Occipital lobe (tissue), 2 donors: ENCODE data around the gene THBS2. TPM values are rescaled to one million over a fixed set of nuclear protein-coding genes. Genes with fewer than 3 reads are reported as not detected.

Experiments used
- DNase-seq: peaks from one replicate; lab custom pipeline; 2025; lab: John Stamatoyannopoulos, UW
- total RNA-seq: library from RNA; depleted of rRNA; stranded (reverse); fragments of >200 nt; gene quantifications from one replicate; pipeline ENCODE4 v1.2.3, GENCODE V29; 2014

The THBS2 gene
- total RNA-seq, 1 donor from 2014 or later: 15.8 TPM

DNA sequence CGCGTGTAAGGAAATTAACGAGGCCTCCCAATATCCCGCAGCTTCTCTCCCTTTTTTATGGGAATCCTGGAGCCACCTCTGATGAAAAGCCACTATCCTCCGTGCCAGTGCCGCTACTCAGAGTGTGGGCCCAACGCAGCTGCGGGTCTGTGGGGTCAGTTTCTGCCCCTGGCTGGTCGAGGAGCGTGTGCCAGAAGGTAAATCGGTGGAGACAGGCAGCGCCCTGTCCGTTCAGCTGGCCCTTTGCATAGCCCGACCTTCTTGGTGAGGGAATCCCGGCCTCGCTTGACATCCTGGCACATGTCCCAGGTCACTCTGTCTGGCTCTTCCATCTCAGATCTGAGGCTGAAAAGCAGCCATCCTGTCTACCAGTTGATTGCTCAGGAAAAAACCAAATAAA is 4.6 kb downstream of the THBS2 start:
- no peak for DNase-seq

DNA sequence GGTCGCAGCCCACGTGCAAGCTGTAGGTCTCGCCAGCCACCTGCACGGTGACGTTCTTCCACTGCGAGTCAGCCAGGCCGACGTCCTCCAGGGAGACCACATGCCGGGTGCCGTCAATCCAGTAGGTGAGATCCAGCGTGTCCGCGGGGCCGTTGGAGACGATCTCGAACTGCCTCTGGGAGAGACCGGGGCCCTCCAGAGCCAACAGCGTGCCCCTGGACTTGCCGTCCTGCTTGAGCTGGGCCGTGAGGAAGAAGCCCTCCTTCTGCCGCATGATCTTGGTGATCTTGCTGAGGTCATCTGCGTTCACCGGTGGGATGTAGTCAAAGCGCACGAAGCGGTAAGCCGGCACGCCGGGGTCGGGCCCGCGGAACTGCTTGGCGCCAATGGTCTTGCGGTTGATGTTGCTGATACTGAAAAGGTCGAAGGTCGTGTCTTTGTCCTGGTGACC is 5.1 kb downstream of the THBS2 start:
- DNase-seq: no peak

DNA sequence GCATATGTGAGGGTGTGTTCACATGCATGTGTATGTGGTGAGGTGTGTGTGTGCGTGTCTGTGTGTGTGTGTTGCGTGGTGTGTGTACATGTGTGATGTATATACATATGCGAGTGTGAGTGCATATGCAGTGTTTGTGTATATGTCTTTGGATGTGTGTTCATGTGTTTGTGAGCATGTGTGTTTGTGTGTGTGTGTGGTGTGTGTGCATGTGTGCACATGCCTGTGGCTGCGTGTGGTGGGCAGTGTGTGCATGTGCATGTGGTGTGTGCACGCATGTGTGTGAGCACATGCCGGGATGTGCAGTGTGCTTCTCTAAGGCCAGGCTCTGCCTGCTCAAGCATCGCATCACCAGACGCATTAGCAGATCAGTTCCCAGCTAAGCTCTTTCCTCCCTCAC is 5.7 kb downstream of the THBS2 start:
- no peak for DNase-seq

DNA sequence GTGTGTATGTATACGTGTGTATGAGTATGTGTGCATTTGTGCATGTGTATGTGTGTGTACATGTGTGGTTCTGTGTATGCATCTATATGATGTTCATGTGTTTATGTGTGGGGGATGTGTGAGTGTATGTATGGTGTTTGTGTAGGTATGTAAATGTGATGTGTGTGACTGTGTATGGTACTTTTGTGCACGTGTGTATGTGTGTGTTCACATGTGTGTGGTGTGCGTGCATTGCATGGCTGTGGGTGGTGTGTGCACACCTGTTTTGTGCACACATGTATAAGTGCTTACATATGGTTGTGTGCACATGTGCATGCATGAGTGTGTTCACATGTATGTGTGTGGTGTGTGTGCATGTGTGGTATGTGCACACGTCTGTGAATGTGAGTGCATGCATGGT is 6.2 kb downstream of the THBS2 start:
- DNase-seq: no peak

DNA sequence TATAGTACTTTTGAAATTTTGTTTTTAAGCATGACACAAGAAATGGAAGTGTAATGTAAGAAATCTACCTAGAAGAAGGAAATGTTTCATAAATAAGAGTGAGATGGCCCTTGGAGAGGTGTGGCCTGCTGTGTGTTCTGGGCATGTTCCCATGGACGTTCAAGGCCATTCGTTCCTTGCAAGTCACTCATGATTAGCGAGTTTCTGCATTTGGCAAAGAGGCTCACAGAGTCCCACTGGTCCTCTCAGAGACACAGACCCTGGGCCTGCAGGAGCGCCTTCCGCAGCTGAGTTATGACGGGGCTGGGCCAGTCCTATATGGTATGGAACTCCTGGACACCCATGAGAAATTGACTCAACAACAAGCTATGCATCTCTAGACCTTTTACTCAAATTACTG is 7.2 kb downstream of the THBS2 start:
- no peak for DNase-seq

DNA sequence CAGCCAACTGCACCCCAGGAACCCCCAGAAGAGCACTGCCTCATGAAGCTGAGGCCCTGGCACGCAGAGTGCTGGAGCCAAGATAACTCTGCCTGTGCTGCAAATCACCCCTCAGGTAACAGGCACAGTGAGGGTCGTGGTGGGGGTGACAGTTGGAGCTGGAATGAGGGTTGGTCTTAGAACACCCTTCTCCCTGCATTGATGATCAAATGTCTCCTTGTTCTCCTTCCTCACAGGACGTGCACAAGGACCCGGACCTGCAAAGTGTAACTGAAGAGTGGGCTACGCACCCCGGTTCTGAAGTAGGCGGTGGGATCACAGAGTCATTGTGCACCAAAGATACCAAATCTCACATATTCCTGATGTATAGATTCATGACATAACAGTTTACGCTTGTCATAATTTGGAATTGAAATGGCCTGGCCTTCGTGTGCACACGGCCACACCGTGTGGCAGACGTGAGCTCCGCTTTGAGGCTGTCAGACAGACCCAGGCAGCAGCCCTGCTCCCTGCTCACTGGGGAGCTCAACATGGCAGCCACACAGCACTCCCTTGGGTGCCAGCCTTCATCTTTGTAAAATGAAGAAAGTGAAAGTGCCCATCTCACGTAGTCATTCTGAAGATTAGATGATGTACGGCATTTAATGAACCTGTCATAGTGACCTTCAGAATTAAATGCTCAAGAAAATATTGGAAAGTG is 8.8 kb downstream of the THBS2 start:
- DNase-seq: no peak

DNA sequence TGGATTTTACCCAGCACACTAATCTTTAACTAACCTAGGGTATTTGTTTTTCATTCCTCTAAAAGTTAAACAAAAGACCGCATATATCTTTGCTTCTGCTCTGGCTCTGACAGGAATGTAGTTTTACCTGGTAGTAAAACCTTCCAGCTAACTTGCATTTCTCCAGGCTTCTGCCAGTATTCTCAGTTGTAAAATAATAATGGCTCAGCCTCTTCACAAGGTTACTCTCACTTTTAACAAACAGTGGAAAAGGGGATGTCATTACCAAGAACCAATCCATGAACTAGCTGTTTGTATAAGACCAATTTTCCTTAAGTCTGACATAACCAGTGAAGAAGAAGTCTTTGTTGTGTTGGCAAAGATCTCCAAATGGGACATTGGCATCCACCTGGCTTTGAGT is 10.0 kb downstream of the THBS2 start:
- DNase-seq: no peak

DNA sequence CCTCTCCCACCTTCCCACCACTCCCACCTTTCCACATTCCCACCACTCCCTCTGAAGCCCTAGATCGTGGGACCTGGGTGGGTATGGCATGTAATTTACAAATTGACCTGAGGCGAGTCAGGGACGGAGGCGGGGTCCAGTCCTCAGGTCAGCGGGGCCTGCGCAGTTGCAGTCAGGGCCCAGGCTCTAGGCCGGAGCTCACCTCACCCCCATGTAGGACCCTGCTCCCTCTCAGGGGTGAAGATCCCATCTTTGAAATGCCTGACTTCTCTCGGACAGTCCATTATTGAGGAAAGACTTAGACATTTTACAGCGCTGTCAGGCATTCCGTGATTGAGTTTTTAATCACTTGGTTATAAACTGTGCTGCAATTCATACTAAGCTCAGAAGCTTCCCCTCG is 10.5 kb downstream of the THBS2 start:
- no peak for DNase-seq

DNA sequence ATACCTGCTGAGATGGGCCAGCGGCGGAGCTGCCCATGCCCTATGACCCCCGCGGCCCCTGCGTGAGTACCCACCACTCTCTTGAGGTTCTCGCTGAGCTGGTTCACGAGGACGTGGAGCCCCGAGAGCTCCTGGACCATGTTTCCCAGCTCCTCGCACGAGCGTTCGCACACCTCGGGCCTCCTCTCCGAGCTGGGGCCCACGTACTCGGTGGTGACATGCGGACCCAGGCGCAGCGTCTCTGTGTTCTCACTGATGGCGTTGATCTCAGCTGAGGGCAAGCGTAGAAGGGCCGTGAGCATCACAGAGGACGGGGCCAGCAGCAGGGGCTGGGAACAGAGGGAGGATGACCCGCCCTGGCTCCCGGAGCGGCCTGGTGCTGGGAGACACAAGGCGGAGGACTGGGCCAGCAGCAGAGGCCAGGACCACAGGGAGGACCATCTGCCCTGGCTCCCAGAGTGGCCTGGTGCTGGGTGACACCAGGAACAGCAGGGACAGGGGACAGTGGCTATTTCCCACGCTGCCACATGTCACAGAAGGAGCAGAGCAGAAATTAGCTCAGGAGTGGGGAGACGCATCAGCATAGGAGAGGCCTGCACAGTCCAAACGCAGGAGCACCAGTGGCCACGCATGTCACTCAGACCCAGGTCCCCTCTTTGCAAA is 11.8 kb downstream of the THBS2 start:
- DNase-seq: no peak

DNA sequence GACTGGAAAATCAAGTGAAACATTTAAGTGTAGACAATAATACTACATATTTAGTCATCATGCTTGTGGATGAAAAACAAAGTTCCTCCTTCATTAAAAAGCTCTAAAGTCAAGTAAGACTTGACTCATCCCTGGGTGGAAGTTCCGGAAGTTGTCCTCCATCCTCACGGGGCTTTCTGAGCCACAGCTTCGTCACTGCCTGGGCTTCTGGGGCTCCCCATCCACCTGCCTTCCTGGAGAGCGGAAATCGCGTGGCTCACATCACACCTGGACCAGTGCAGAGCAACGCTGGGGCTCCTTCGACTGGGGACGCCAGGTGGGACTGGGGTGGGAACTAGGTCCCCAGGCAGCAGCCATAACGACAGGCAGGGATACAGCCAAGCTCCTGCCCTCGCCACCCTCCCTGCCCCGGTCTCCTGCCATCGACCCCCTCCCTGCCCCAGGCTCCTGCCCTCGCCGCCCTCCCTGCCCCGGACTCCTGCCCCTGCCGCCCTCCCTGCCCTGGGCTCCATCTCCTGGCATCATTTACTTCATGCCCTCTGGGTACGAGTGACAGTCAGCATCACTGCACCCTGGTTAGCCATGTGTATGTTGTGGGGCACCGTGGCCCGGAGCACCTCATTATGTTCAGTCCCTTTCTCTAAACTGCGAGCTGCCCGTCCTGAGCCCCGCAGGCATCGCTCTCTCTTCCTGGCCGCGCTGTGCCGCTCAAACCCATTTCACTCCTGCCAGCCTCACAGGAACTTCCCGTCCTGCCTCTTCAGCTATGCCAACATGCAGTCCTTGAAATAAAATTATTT is 12.9 kb downstream of the THBS2 start:
- DNase-seq: no peak

DNA sequence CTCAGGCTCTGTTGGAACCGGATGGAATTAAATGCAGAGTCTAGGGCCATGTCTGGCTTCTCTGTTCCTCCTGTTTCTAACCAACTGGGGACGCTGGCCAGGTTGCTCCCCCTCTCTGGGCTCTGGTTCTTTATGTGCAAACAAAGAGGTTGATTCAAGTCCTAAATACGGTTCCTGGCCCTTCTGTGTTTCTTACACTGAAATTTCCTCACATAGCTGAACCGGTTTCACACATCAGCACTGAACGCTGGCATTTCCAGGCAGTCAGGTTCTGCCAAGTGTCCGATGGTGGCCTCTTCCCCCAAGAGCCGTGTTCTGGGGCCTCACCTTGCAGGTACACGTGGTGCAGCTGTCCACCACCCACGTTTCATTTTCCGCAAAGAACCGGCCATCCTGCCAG is 13.5 kb downstream of the THBS2 start:
- no peak for DNase-seq

DNA sequence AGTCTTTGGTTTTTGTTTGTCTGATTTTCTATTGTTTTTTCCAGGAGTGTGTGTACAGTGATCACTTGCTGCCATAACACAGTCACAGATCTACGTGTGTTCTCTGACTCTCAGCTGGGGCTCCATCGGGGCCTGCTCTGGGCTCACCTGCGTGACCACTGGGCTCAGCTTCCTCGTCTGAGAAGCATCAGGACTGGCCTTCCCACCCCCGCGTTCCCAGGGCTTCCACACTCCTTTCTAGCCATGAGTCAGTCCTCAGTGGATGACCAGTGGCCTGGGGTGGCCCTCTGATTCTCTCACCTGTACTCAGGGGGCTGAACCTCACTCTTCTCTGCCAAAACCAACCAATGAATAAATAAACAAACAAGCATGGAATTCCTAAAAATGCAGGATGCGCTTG is 14.5 kb downstream of the THBS2 start:
- DNase-seq: no peak

DNA sequence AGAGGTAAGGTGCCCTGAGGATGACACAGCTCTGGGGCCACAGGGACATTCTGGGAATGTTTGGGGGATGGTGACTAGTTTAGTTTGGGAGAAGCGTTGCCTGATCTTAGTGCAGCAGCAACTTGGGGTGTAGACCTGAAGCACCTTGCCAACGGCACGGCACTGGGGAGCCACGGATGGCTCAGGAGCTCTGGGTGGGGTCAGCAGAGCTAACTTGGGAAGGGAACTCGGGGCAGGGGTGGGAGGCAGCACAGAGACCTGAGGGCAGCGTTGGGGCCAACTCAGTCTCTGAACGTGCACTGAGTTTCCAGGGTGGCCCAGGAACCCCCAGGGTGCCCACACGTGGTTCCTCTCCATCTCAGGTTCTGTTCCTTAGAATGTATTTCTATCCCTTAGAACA is 14.9 kb downstream of the THBS2 start:
- DNase-seq: no peak

DNA sequence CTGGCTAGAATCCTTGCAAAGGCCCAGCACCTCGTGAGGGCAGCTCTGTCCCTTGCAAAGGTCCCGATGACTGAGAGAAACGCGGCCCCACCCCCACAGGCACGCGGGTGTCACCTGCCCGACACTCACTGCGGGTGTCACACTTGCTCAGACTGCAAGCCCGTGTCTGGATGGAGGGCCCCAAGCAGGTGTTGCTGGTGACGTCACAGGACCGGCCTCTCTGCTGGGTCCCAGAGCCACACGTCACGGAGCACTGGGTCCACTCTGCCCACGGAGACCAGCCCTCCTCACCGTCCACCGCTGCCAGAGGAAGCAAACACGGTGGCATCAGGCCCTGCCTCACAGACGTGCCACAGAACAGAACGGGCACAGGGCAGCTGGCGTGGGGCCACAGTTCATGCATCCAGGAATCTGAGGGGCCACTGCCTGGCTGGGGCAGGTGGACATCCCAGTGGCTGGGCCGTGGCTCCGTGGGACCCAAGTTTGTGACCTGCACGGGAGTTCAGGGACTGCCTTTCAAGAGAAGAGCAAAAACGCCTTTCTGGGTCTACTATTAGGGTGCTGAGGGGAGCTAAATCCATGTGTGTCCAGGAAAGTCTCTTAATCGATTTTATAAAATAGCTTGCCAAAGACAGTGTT is 16.0 kb downstream of the THBS2 start:
- no peak for DNase-seq

DNA sequence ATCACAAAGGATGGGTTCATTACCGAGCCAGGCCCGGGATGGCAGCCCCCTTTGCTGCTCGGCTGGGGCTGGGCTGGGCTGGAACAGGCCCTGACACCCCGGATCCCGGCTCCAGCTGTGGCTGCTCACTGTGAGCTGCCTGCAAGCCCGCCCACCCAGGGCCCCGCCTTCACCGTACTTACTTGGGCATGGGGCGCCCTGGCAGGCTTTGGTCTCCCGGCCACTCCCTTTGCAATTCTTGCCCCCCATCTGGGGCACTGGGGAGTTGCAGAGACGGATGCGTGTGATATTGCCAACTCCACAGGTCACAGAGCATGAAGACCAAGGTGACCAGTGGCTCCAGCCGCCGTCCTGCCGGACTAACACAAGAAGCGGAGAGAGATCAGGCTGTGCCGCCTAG is 16.7 kb downstream of the THBS2 start:
- DNase-seq: no peak

DNA sequence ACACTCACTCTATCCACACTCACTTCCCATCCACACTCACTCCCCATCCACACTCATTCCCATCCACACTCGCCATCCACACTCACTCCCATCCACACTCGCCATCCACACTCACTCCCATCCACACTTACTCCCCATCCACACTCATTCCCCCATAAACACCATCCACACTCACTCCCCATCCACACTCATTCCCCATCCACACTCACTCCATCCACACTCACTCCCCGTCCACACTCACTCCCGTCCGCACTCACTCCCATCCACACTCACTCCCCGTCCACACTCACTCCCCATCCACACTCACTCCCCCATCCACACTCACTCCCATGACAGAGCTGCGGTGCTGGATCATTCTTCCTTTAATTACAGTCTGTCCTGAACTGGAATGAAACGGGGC is 17.1 kb downstream of the THBS2 start:
- DNase-seq: no peak

DNA sequence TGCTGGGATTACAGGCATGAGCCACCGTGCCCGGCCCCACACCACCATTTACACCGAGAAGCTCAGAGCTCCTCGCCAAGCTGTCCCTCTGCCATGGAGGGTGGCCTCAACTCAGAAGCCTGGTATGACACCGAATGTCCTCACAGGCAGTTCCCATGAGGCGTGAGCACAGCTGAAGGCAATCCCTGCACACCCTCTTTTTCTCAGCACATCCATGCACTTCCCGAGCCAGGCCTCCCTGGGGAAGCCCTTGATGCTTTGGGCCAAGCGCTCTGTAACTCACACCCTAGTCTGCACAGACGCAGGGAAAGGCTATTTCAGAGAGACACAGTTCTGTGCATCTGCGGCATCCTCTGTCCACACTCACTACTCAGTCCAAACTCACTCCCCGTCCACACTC is 18.4 kb downstream of the THBS2 start:
- DNase-seq: no peak

DNA sequence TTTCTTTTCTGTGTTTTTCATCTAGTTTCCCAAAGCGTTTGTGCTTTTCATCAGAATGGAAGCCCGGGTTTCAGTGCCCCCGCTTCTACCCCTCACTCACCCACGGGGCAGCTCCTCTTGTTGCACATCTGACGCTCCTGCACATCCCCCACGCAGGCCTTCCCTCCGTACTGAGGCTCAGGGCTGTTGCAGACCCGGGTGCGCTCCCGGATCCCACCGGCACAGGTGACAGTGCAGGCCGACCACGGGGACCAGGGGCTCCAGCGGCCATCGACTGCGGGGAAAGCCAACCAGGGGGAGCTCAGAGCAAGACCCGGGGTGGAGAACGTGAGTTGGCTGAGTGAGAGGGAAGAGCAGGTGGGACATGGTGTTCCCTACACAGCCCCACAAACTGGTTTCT is 19.0 kb downstream of the THBS2 start:
- no peak for DNase-seq

DNA sequence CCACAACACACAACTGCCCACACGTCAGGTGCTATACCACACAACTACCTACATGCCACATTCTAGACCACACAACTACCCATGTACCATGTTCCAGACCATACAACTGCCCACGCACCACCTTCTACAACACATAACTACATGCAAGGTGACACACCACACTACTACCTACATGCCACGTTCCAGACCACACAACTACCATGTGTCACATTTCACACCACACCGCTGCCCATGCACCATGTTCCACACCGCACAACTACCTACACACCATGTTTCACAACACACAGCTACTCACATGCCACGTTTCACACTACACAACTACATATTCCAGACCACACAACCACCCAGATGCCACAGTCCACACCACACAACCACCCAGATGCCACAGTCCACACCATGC is 19.8 kb downstream of the THBS2 start:
- DNase-seq: no peak

DNA sequence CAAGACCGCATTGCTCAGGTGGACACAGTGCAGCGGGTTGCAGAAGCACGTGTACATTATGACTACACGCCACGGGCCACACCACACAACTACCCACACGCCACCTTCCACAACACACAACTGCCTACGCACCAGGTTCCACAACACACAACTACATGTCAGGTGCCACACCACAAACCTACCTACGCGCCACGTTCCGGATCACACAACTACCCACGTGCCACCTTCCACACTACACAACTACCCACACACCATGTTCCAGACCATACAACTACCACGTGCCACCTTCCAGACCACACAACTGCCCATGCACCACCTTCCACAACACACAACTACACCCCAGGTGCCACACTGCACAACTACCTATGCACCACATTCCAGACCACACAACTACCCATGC is 20.5 kb downstream of the THBS2 start:
- no peak for DNase-seq

DNA sequence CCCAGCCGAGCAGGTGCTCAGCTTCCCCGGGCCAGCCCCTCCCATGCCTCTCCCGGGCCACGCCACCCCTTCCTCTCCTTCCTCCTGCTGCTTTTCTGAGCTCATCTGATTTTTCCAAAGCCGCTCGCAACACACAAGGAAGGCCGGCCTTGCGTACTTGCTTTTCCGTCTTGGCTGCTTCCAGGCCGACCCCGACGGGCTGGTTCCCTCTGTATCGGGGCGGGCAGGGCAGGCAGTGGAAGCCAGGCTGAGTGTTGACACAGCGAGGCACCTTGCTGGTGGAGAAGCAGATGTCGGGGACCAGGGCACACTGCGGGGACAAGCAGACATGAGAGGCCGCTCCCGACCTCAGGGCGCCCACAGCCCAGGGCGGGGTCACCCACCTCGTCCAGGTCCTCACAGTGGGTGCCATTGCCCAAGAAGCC is 21.1 kb downstream of the THBS2 start:
- no peak for DNase-seq
